ENCODE measurements around the gene FOXP4. TPM values are rescaled to one million over a fixed set of nuclear protein-coding genes. Genes with fewer than 3 reads are reported as not detected.

The FOXP4 gene
- total and polyA plus RNA-seq, 2 of the 13 experiments (the other 11 are each of a cell fraction or from before 2014, with no cell fraction given) = 11.0 to 12.4 TPM

- TF ChIP-seq, protein P1, sequence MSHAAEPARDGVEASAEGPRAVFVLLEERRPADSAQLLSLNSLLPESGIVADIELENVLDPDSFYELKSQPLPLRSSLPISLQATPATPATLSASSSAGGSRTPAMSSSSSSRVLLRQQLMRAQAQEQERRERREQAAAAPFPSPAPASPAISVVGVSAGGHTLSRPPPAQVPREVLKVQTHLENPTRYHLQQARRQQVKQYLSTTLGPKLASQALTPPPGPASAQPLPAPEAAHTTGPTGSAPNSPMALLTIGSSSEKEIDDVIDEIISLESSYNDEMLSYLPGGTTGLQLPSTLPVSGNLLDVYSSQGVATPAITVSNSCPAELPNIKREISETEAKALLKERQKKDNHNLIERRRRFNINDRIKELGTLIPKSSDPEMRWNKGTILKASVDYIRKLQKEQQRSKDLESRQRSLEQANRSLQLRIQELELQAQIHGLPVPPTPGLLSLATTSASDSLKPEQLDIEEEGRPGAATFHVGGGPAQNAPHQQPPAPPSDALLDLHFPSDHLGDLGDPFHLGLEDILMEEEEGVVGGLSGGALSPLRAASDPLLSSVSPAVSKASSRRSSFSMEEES (CRISPR knock-in tag; IDR thresholded peaks at IDR 0.05) = peak; percentile 69; the same call in 1 of the 2 replicates
- TF ChIP-seq FOXP4 (CRISPR knock-in tag; IDR thresholded peaks at IDR 0.05) (peak; percentile 92), RFX1 (IDR thresholded peaks at IDR 0.05) (no peak), ZFP36L1 (CRISPR knock-in tag; IDR thresholded peaks at IDR 0.05) (no peak), ZNF446 (CRISPR knock-in tag; IDR thresholded peaks at IDR 0.05) (no peak), THAP9 (CRISPR knock-in tag; IDR thresholded peaks at IDR 0.05; ENCODE audit: borderline replicate concordance) (peak; percentile 77; the same call in 1 of the 2 replicates), REXO4 (CRISPR knock-in tag; IDR thresholded peaks at IDR 0.05; ENCODE audit: borderline replicate concordance) (no peak), ZSCAN9 (CRISPR knock-in tag; IDR thresholded peaks at IDR 0.05; ENCODE audit: borderline replicate concordance) (peak; percentile 39; the same call in 1 of the 2 replicates), SKI (IDR thresholded peaks at IDR 0.05; ENCODE audit: partially characterized antibody) (peak; percentile 90), ZBTB46 (CRISPR knock-in tag; IDR thresholded peaks at IDR 0.05; ENCODE audit: borderline replicate concordance) (no peak), ZFYVE20 (CRISPR knock-in tag; IDR thresholded peaks at IDR 0.05; ENCODE audit: borderline replicate concordance, low read depth) (no peak), ZHX1 (CRISPR knock-in tag; IDR thresholded peaks at IDR 0.05; ENCODE audit: low read depth) (no peak), NR2F2 (IDR thresholded peaks at IDR 0.05; ENCODE audit: borderline replicate concordance, low read depth) (peak; percentile 52; the same call in 1 of the 2 replicates), GFI1 (CRISPR knock-in tag; IDR thresholded peaks at IDR 0.05; ENCODE audit: borderline replicate concordance) (no peak; the same call in 1 of the 2 replicates)
- TF ChIP-seq, protein P2, sequence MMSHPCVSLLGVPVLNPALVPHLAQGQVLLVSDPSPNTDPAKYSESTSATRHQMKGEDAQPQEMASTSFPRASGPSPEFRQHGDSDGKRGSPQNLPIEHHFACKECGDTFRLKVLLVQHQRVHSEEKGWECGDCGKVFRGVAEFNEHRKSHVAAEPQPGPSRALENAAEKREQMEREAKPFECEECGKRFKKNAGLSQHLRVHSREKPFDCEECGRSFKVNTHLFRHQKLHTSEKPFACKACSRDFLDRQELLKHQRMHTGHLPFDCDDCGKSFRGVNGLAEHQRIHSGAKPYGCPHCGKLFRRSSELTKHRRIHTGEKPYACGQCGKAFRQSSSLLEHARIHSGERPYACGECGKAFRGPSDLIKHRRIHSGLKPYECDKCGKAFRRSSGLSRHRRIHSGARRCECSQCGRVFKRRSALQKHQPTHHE (CRISPR knock-in tag; IDR thresholded peaks at IDR 0.05; ENCODE audit: borderline replicate concordance) = peak; percentile 76
These were observed 32.3 kb downstream of the FOXP4 start (continued) for GRCh38 chr6:41578217-41579087.

All from HepG2 (cell line).